GM19193 (cell line): ENCODE data around the gene TPH1.

Experiments
- POLR2A ChIP-seq: IDR thresholded peaks from 4 replicates; pipeline ENCODE4 v1.6.1; 2011; ENCODE audit not compliant: insufficient read depth, insufficient read length; ENCODE audit errors: extremely low read depth

The TPH1 gene

DNA sequence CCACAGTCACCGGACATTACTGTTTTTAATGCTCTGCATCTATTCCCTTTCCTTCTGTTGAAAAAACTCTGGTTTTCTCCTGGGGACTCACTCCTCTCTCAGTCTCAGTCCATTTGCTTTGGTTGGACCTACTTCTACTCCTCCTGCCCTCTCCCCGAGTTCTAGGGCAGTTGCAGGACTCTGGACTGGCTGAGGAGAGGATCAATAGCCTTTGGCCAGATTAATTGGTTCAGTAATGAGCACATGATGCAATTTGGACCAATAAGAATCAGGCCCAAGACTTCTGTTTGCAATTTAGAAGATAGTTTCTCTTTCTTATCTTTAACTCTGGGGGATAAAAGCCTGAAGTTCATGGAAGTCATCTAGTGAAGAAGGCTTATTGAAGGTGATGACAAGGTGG is 15.3 kb upstream of the TPH1 start:
- TF ChIP-seq POLR2A: no peak

GRCh38 chr11:18056561-18057181 is 10.6 kb upstream of the TPH1 start:
- no peak for TF ChIP-seq POLR2A

DNA sequence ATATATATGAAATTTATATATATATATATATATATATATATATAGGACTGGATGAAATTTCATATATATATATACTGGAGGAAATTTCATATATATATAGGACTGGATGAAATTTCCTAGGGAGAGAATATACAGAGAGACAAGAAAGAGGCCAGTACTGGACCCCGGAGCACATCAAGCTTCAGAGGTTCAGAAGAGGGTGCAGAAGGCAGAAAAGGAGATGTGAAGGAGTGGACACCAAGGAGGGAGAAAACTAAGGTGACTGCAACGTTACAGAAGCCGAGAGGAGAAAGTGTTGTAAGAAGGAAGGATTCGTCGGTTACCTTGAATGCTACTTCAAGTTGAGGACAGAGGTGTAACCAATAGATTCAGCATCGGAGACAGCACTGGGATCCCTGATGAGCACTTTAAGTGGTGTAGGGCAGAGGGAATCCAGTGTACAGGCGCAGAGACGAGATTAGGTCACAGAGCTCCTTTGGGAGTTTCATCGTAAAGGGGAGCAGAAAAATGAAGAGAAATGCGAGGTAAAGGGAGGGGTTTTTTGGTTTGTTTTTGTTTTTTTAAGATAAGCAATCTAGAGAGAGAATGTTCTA is 8.5 kb upstream of the TPH1 start:
- TF ChIP-seq POLR2A: no peak

- no peak for TF ChIP-seq POLR2A
Observed at GRCh38 chr11:18050848-18051247, 4.8 kb upstream of the TPH1 start.

DNA sequence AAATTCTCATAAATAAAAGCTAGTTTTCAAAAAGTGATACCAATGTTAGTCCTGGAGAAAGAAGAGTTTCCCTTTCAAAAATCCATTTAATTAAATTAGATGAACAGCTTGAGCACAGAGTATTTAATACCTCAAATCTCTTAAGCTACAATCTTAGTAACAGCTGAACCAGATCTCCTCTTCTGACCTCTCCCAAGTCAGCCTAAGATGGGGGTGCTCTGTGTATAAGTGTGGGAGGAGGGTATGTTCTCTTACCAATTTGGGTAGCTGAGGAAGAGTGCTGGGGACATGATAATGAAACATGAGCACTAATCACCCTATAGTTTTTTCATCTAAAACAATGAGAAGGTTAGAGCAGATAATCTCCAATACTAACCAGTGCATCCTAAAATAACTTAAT is 9.6 kb downstream of the TPH1 start:
- no peak for TF ChIP-seq POLR2A

DNA sequence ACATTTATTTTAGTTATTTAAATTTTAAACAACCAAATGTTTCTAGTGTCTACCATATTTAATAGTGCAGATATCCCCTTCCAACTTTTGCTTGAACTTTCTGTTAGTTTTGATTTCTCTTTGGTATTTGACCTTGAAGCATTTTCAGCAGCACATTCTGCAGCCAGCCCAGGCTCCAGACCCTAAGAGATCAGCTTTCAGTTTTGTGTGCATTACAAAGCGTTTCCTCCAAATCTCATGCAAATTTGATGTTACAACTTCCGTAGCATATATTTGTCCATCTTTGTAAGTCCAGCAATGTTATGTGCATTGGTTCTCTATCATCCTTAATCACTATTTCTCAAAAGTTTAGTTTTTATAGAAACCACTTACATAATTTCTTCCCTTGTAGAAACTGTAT is 18.6 kb downstream of the TPH1 start:
- no peak for TF ChIP-seq POLR2A

GRCh38 chr11:18022419-18022818 is 23.6 kb downstream of the TPH1 start:
- TF ChIP-seq POLR2A: no peak

DNA sequence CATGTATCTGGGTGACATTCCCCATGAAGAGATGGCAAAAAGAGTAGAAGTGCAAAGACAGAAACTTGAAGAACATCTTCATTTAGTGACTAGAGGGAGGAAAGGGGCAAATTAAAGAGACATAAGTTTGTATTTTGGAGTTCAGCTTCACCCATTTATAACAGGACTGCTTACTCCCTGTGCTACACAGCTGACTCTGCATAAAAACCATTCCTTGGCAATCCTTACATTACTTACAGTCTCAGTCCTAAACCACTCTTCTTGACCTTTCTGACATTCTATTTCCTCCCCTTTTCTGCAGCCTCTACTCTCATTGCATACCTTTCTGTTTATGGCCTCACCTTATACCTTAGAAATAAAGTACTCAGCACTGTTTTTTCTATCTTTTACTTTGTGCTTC is 26.4 kb downstream of the TPH1 start:
- TF ChIP-seq POLR2A: no peak

DNA sequence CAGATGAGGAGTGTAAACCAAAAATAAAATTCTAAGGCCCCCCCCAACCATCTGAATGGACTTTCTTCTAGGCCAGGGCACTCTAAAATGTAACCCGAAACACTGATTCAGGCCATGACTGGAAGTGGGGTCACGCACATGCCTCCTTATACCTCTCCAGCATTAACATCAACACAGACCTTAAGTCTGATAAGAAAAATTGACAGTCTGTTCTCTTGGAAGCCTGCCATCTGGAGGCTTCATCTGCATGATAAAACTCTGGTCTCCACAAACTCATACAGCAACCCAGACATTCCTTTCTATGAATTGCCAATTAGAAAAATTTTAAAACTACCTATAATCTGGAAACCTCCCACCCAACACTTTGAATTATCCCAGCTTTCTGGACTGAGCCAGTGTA is 29.3 kb downstream of the TPH1 start:
- no peak for TF ChIP-seq POLR2A

DNA sequence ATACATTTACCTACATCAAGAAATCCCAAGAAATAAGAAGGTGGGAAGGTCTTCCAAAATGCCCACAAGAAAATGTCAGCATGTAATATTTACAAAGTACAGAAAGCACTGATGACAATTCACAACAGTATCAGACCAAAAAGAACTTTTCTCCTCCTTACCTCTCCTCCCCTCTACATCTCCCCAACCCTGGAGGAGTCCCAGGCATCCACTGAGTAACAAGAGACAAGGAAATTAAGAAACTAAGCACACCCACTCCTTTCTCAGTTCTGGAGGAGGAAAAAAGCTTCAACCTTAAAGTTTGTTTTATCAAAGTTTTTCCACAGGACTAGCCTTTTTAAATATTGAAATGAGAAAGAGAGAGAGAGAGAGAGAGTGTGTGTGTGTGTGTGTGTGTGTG is 31.2 kb downstream of the TPH1 start:
- no peak for TF ChIP-seq POLR2A

- no peak for TF ChIP-seq POLR2A
Observed at GRCh38 chr11:18013790-18014507, 32.1 kb downstream of the TPH1 start.

DNA sequence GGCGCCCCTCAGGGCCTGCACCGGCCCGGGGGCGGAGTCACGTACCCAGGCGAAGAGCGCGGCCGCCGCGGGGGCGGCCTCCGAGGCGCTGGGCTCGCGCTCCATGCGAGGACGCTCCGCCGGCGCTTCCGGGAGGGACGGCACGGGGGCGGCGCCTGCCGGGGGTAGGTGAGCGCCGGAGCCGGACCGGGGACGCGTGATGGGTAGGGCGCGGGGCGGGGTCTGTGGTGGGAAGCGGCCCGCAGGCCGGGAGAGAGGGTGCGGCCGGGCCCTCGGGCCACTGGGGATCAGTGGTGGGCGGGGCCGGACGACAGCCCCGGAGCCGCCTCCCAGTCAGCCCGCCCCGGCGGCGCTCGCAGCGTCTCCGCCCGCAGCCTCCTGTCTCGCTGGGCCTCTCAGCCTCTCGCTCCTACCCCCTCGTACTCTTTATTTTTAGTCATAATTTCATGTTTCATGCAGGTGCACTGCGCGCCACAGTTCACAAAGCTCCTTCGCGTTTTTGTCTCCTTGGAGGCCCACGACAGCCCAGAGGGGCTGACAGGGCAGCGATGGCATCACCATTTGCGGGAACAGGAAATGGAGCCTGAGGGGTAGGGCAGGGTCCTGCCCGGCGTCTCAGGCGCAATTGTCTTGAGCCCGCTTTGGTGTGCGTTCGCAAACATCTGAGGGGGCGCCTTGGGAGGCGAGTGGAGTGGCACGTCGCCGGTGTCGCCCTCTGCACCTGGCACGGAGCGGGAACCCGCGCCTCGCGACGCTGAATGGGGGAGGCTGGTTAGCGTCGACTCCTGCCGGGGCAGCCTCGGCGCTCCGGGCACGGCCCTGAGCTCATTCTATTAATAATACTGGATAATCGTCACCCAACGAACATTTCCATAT is 32.9 kb downstream of the TPH1 start, which contains the start of gene SERGEF:
SERGEF (minus strand) TSS at position 142 of the 876 bp plus-strand sequence; CDS start at position 105, 37 bp downstream.
- TF ChIP-seq POLR2A: peak; percentile 89

DNA sequence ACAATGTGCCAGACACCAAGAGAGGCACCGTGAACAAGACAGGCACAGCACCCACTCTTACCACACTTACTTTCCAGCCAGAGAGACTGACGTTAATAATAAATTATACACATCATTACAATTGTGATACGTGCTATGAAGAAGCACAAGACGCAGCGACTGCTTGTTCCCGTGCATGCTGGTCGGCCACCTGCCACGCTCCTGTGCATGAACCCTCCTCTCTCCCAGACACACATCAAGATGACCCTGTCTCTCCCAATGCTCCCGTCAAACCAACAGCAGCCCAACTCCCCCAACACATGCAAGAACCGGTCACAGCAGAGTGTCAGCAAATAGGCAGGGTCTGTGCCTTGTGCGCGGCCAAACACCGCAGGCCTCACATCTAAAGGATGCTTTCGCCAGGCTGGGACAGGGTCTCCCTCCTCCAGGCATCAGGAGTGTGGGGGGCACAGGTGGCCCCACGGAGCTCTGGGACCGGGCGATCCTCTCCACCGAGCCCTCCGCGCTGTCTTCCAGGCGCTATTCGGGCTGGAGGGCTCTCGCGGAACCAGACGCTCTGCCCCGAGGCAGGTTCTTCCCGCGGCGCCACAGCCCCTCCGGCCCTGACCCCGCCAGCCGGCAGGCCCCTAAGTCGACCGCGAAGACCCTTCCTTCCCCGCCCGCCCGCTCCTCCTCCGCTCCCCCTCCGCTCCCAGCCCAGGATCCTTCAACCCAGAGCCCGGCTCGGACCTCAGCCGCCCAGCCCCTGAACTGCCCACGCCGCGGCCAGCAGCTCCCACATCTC is 33.8 kb downstream of the TPH1 start:
- TF ChIP-seq POLR2A: no peak

- TF ChIP-seq POLR2A: no peak
Observed at GRCh38 chr11:18011633-18012032, 34.4 kb downstream of the TPH1 start.
